Measurements from ENCODE around the gene PPM1B. TPM values are rescaled to one million over a fixed set of nuclear protein-coding genes. Genes with fewer than 3 reads are reported as not detected.
"Not testable (repeated sequence)": the region's sequence is repeated elsewhere in the genome, so short reads cannot be mapped to it uniquely, and the experiment has no call there.

The PPM1B gene
- total RNA-seq, 1 donor from 2014 or later = 33.6 TPM

- no peak for DNase-seq (ENCODE audit: low spot score)
- ATAC-seq = no peak
Observed at GRCh38 chr2:44246436-44246835, 77.8 kb downstream of the PPM1B start.

DNA sequence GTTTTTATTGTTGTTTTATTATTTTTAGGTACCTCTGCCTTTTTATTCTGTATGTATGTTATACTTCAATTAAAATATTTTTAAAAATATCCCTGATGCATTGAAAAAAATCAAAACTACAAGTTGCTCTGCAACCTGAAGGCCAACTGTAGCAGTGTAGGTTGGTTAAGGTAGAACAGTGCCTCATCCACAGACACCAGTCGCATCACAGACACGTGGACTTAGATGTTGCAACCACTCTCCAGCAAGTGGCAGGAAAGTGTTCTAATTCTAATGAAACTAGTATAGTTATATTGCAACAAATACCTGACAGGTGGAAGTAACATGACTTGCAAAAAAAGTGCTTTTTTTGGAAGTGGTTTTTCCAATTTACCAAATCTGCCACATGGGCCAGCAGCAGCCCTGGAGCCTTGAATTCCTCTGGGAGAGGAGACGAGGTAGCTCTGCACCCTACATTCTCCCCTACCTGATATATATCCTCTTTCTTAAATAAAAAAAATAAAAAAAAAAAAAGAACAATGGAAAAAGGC lies 78.2 kb downstream of the PPM1B start:
- DNase-seq (ENCODE audit: low spot score) (peak; percentile 68), ATAC-seq (peak; percentile 77)

- DNase-seq (ENCODE audit: low spot score) (no peak), ATAC-seq (no peak)
Observed at GRCh38 chr2:44247924-44248323, 79.2 kb downstream of the PPM1B start.

DNA sequence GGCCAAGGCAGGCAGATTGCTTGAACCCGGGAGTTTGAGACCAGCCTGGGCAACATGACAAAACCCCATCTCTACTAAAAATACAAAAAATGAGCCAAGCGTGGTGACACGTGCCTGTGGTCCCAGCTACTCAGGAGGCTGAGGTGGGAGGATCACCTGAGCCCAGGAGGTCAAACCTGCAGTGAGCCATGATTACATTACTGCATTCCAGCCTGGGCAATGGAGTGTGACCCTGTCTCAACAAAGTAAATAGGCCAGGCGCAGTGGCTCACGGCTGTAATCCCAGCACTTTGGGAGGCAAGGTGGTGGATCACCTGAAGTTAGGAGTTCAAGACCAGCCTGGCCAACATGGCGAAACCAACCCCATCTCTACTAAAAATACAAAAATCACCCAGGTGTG lies 80.6 kb downstream of the PPM1B start:
- not testable (repeated sequence) for ATAC-seq; DNase-seq (ENCODE audit: low spot score)

DNA sequence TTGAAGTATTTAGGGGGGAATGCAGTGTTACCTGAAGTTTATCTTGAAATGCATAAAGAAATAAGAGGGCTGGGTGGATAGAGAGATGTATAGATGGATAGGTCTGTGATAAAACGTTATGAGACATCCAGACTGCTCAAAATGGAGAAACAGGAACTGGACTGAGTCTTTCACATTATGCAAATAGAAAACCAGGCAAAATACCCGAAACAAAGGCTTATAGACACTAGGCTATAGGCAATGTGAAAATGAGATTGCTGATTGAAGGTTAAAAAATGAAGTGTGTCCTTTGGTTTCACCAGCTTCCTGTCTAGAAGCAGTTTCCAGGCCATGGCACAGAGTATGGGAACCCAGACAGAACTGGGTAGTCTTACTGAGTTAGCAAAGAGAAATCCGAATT lies 81.7 kb downstream of the PPM1B start:
- ATAC-seq (no peak), DNase-seq (ENCODE audit: low spot score) (no peak)

- ATAC-seq (no peak), DNase-seq (ENCODE audit: low spot score) (no peak)
Observed at GRCh38 chr2:44254023-44254422, 85.3 kb downstream of the PPM1B start.

DNA sequence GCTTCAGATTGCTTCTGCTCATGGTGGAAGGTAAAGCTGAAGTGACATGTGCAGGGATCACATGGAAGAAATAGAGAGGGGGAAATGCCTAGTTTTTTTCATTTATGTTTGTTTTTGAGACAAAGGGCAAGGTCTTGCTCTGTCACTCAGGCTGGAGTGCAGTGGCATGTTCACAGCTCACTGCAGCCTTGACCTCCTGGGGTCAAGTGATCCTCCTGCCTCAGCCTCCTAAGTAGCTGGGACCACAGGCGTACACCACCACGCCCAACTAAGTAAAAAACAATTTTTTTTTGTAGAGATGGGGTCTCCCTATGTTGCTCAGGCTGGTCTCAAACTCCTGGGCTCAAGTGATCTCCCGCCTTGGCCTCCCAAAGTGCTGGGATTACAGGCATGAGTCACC lies 87.0 kb downstream of the PPM1B start:
- ATAC-seq; DNase-seq (ENCODE audit: low spot score): not testable (repeated sequence)

GRCh38 chr2:44257802-44258201 lies 89.1 kb downstream of the PPM1B start:
- not testable (repeated sequence) for ATAC-seq; DNase-seq (ENCODE audit: low spot score)

GRCh38 chr2:44267269-44267795 lies 98.7 kb downstream of the PPM1B start:
- ATAC-seq (no peak), DNase-seq (ENCODE audit: low spot score) (no peak)

- ATAC-seq (no peak), DNase-seq (ENCODE audit: low spot score) (no peak)
Observed at GRCh38 chr2:44267796-44268648, 99.3 kb downstream of the PPM1B start.

GRCh38 chr2:44269831-44270230 lies 101.2 kb downstream of the PPM1B start:
- DNase-seq (ENCODE audit: low spot score) (no peak), ATAC-seq (no peak)

- no peak for DNase-seq (ENCODE audit: low spot score)
- no peak for ATAC-seq
Observed at GRCh38 chr2:44271296-44271695, 102.6 kb downstream of the PPM1B start.

- no peak for DNase-seq (ENCODE audit: low spot score)
- no peak for ATAC-seq
Observed at GRCh38 chr2:44273076-44273475, 104.4 kb downstream of the PPM1B start.

- DNase-seq (ENCODE audit: low spot score) (no peak), ATAC-seq (no peak)
Observed at GRCh38 chr2:44273596-44273995, 104.9 kb downstream of the PPM1B start.

DNA sequence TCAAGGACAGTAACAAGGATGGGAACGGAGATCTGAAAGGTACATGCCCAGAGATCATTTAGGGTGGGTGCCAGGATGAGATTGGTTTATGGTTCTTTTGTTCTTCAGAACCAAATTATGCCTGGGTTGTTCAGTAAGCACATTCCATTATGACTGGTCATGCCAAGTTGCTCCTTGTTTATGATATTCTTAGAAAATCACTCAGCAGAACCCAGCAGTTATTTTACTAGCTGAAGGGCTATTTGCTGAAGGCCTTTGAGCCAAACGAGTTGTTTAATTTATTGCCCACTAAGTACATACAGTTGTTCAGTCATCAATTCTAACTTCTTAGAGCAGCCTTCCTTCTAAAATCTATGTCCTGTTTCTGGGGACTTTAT lies 107.2 kb downstream of the PPM1B start:
- ATAC-seq (no peak), DNase-seq (ENCODE audit: low spot score) (no peak)

- ATAC-seq (no peak), DNase-seq (ENCODE audit: low spot score) (no peak)
Observed at GRCh38 chr2:44277541-44277940, 108.9 kb downstream of the PPM1B start.

DNA sequence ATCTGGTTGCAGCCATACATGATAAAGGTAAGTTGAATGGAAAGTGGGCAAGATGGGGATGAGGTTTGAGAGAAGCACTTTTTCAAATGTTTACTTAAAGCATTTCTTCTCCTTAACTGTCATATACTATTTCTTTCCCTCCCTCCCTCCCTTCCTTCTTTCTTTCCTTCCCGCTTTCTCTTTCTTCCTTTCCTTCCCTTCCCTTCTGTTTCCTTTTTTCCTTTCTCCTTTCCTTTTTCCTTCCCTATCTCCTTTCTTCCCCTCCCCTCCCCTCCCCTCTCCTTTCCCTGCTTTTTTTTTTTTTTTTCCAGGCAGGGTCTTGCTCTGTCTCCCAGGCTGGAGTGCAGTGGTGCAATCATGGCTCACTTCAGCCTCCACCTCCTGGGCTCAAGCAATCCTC lies 112.2 kb downstream of the PPM1B start:
- ATAC-seq (no peak), DNase-seq (ENCODE audit: low spot score) (no peak)

Other genes starting within 250 kb of the PPM1B start
- gene LRPPRC, start 172.9 kb upstream of the PPM1B start, total RNA-seq = 38.4 TPM
- gene SLC3A1, start 106.6 kb downstream of the PPM1B start, total RNA-seq = 1.9 TPM
- 15.4 TPM for gene PREPL, start 192.6 kb downstream of the PPM1B start, total RNA-seq
- gene CAMKMT, start 193.1 kb downstream of the PPM1B start, total RNA-seq = 4.9 TPM